ENCODE data around the gene WNT11. TPM values are rescaled to one million over a fixed set of nuclear protein-coding genes. Genes with fewer than 3 reads are reported as not detected.
A peak's percentile ranks its signal among the peaks of the same experiment; 100 is the strongest.

Gene WNT11
- total RNA-seq, 1 donor from 2014 or later: 0.26 TPM

- Mint-ChIP-seq H3K9me3 (no peaks in the 10 kb centered on the region), H3K27me3 (ENCODE audit: insufficient read depth, low read depth) (peaks cover 6% of the 10 kb centered on the region), H3K4me1 (peaks cover 26% of the 10 kb centered on the region), H3K27ac (no peak overlapping the region), H3K36me3 (no peaks in the 10 kb centered on the region), H3K4me3 (no peak overlapping the region)
- Histone ChIP-seq H3K4me3 (no peak overlapping the region), H3K79me2 (ENCODE audit: low read depth) (no peaks in the 10 kb centered on the region), H3K9me3 (ENCODE audit: low read depth) (no peaks in the 10 kb centered on the region), H3K36me3 (no peaks in the 10 kb centered on the region), H2AFZ (replicated peaks) (no peak overlapping the region), H3K4me2 (no peak overlapping the region), H3F3A (ENCODE audit: low read depth) (no peaks in the 10 kb centered on the region), H4K20me1 (ENCODE audit: low read depth) (no peaks in the 10 kb centered on the region), H3K4me1 (no peaks in the 10 kb centered on the region), H3K9ac (no peak overlapping the region), H3K27me3 (peaks cover 52% of the 10 kb centered on the region), H3K27ac (no peak overlapping the region)
- no peak for DNase-seq (ENCODE audit: low spot score)
- TF ChIP-seq EZH2 (IDR thresholded peaks at IDR 0.05) (no peak), EZH2phosphoT487 (IDR thresholded peaks at IDR 0.05) (no peak), CTCF (IDR thresholded peaks at IDR 0.05) (no peak)
Observed at GRCh38 chr11:76164081-76164480, 42.2 kb downstream of the WNT11 start.

GRCh38 chr11:76163289-76163880 is 42.9 kb downstream of the WNT11 start:
- peaks cover 22% of the 10 kb centered on the region for H3K4me1 Mint-ChIP-seq
- peaks cover 6% of the 10 kb centered on the region for H3K27me3 Mint-ChIP-seq (ENCODE audit: insufficient read depth, low read depth)
- H3K4me2 ChIP-seq: no peak overlapping the region
- no peaks in the 10 kb centered on the region for H3F3A ChIP-seq (ENCODE audit: low read depth)
- no peaks in the 10 kb centered on the region for H3K4me1 ChIP-seq
- H2AFZ ChIP-seq (replicated peaks): no peak overlapping the region
- no peak overlapping the region for H3K4me3 ChIP-seq
- TF ChIP-seq EZH2 (IDR thresholded peaks at IDR 0.05) (no peak), CTCF (IDR thresholded peaks at IDR 0.05) (no peak), EZH2phosphoT487 (IDR thresholded peaks at IDR 0.05) (no peak)
- no peaks in the 10 kb centered on the region for H3K36me3 Mint-ChIP-seq
- no peaks in the 10 kb centered on the region for H3K9me3 ChIP-seq (ENCODE audit: low read depth)
- no peak overlapping the region for H3K9ac ChIP-seq
- no peaks in the 10 kb centered on the region for H3K36me3 ChIP-seq
- H3K9me3 Mint-ChIP-seq: no peaks in the 10 kb centered on the region
- peak overlapping the region; percentile 41 for H3K4me3 Mint-ChIP-seq
- no peaks in the 10 kb centered on the region for H4K20me1 ChIP-seq (ENCODE audit: low read depth)
- H3K27ac ChIP-seq: no peak overlapping the region
- H3K27ac Mint-ChIP-seq: peak overlapping the region; percentile 79
- peaks cover 45% of the 10 kb centered on the region for H3K27me3 ChIP-seq
- DNase-seq (ENCODE audit: low spot score): no peak
- no peaks in the 10 kb centered on the region for H3K79me2 ChIP-seq (ENCODE audit: low read depth)

GRCh38 chr11:76162336-76163288 is 43.7 kb downstream of the WNT11 start:
- peak overlapping the region; percentile 79 for H3K27ac Mint-ChIP-seq
- no peaks in the 10 kb centered on the region for H3K79me2 ChIP-seq (ENCODE audit: low read depth)

More at GRCh38 chr11:76162336-76163288, 43.7 kb downstream of the WNT11 start:
- H3K27me3 ChIP-seq: peaks cover 38% of the 10 kb centered on the region
- peak overlapping the region; percentile 41 for H3K4me3 Mint-ChIP-seq
- no peaks in the 10 kb centered on the region for H3K36me3 ChIP-seq
- H3K9me3 Mint-ChIP-seq: no peaks in the 10 kb centered on the region
- no peaks in the 10 kb centered on the region for H3K4me1 ChIP-seq
- H3K36me3 Mint-ChIP-seq: no peaks in the 10 kb centered on the region
- no peak overlapping the region for H3K9ac ChIP-seq
- no peak overlapping the region for H3K4me3 ChIP-seq
- peaks cover 24% of the 10 kb centered on the region for H3K4me1 Mint-ChIP-seq
- peaks cover 6% of the 10 kb centered on the region for H3K27me3 Mint-ChIP-seq (ENCODE audit: insufficient read depth, low read depth)
- H3F3A ChIP-seq (ENCODE audit: low read depth): no peaks in the 10 kb centered on the region
- H4K20me1 ChIP-seq (ENCODE audit: low read depth): no peaks in the 10 kb centered on the region
- no peak for DNase-seq (ENCODE audit: low spot score)
- TF ChIP-seq EZH2 (IDR thresholded peaks at IDR 0.05): no peak
- TF ChIP-seq EZH2phosphoT487 (IDR thresholded peaks at IDR 0.05): no peak
- TF ChIP-seq CTCF (IDR thresholded peaks at IDR 0.05): no peak
- H3K9me3 ChIP-seq (ENCODE audit: low read depth): no peaks in the 10 kb centered on the region
- H3K4me2 ChIP-seq: no peak overlapping the region
- H3K27ac ChIP-seq: no peak overlapping the region
- no peak overlapping the region for H2AFZ ChIP-seq (replicated peaks)
